ENCODE measurements around the gene TASL. TPM values are rescaled to one million over a fixed set of nuclear protein-coding genes. Genes with fewer than 3 reads are reported as not detected.
"Not testable (repeated sequence)": the region's sequence is repeated elsewhere in the genome, so short reads cannot be mapped to it uniquely, and the experiment has no call there.

TASL gene
- total RNA-seq, 1 donor from 2014 or later, result not detected

- TF ChIP-seq, protein P1, sequence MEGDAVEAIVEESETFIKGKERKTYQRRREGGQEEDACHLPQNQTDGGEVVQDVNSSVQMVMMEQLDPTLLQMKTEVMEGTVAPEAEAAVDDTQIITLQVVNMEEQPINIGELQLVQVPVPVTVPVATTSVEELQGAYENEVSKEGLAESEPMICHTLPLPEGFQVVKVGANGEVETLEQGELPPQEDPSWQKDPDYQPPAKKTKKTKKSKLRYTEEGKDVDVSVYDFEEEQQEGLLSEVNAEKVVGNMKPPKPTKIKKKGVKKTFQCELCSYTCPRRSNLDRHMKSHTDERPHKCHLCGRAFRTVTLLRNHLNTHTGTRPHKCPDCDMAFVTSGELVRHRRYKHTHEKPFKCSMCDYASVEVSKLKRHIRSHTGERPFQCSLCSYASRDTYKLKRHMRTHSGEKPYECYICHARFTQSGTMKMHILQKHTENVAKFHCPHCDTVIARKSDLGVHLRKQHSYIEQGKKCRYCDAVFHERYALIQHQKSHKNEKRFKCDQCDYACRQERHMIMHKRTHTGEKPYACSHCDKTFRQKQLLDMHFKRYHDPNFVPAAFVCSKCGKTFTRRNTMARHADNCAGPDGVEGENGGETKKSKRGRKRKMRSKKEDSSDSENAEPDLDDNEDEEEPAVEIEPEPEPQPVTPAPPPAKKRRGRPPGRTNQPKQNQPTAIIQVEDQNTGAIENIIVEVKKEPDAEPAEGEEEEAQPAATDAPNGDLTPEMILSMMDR (IDR thresholded peaks at IDR 0.05; ENCODE audit: insufficient read depth, low read length, severe bottlenecking), result no peak
- no peak for DNase-seq (ENCODE audit: low read depth)
- no peak for FAIRE-seq
Measured at GRCh38 chrX:30572004-30572403, 5.6 kb downstream of the TASL start.

GRCh38 chrX:30570505-30570904, 7.1 kb downstream of the TASL start:
- DNase-seq (ENCODE audit: low read depth), result peak; percentile 5
- Histone ChIP-seq H3K27me3 (ENCODE audit: control insufficient read depth, insufficient read depth, low read length) (no peaks in the 10 kb centered on the region), H3K36me3 (ENCODE audit: control insufficient read depth, insufficient read depth, low read length) (no peaks in the 10 kb centered on the region), H3K4me3 (ENCODE audit: low read depth, low read length) (no peak overlapping the region)
- TF ChIP-seq, protein P1 (IDR thresholded peaks at IDR 0.05; ENCODE audit: insufficient read depth, low read length, severe bottlenecking), result peak; percentile 8
- no peak for FAIRE-seq

More at GRCh38 chrX:30572004-30572403, 5.6 kb downstream of the TASL start:
- Histone ChIP-seq H3K36me3 (ENCODE audit: control insufficient read depth, insufficient read depth, low read length) (no peaks in the 10 kb centered on the region), H3K4me3 (ENCODE audit: low read depth, low read length) (no peak overlapping the region), H3K27me3 (ENCODE audit: control insufficient read depth, insufficient read depth, low read length) (no peaks in the 10 kb centered on the region)

GRCh38 chrX:30568136-30568535, 9.4 kb downstream of the TASL start:
- DNase-seq (ENCODE audit: low read depth) (peak; percentile 27), FAIRE-seq (no peak)
- no peaks in the 10 kb centered on the region for H3K36me3 ChIP-seq (ENCODE audit: control insufficient read depth, insufficient read depth, low read length)
- no peaks in the 10 kb centered on the region for H3K27me3 ChIP-seq (ENCODE audit: control insufficient read depth, insufficient read depth, low read length)
- H3K4me3 ChIP-seq (ENCODE audit: low read depth, low read length), result no peak overlapping the region
- TF ChIP-seq, protein P1 (IDR thresholded peaks at IDR 0.05; ENCODE audit: insufficient read depth, low read length, severe bottlenecking), result no peak

DNA sequence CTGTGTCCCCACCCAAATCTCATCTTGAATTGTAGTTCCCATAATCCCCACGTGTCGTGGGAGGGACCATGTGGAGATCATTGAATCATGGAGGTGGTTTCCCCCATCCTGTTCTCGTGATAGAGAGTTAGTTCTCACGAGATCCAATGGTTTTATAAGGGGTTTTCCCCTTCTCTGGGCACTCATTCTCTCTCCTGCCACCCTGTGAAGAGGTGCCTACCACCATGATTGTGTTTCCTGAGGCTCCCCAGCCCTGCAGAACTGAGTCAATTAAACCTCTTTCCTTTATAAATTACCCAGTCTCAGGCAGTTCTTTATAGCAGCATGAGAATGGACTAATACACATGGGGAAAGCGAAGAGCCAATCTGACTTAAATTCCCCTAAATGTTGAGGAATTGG, 14.5 kb downstream of the TASL start:
- not testable (repeated sequence) for H3K27me3 ChIP-seq (ENCODE audit: control insufficient read depth, insufficient read depth, low read length); DNase-seq (ENCODE audit: low read depth); H3K4me3 ChIP-seq (ENCODE audit: low read depth, low read length); H3K36me3 ChIP-seq (ENCODE audit: control insufficient read depth, insufficient read depth, low read length); FAIRE-seq

DNA sequence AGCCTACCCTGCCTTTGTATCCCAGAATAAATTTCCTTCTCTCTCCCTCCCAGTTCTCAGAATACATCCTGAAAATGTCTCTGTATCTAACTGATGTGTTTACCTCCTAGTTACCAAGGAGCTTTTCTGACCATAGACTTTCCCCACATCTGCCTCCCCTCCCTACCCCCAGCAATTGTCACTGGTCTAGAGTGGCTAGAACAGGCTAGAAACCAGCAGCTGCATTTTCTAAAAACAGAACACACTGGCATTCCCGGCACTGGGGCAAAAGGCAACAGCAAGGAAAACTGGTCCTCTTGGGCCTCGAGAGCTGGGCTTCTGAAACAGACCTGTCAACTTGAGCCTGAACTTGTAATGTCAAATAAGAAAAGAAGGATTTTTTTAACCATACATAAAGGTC, 16.4 kb downstream of the TASL start:
- FAIRE-seq, result no peak

GRCh38 chrX:30538271-30538670, 39.3 kb downstream of the TASL start:
- TF ChIP-seq, protein P1 (IDR thresholded peaks at IDR 0.05; ENCODE audit: insufficient read depth, low read length, severe bottlenecking), result no peak
- H3K27me3 ChIP-seq (ENCODE audit: control insufficient read depth, insufficient read depth, low read length), result no peaks in the 10 kb centered on the region
- FAIRE-seq (peak; percentile 23), DNase-seq (ENCODE audit: low read depth) (no peak)
- no peaks in the 10 kb centered on the region for H3K36me3 ChIP-seq (ENCODE audit: control insufficient read depth, insufficient read depth, low read length)
- no peak overlapping the region for H3K4me3 ChIP-seq (ENCODE audit: low read depth, low read length)

More for the DNA sequence above, 16.4 kb downstream of the TASL start:
- Histone ChIP-seq H3K4me3 (ENCODE audit: low read depth, low read length) (no peak overlapping the region), H3K27me3 (ENCODE audit: control insufficient read depth, insufficient read depth, low read length) (no peaks in the 10 kb centered on the region), H3K36me3 (ENCODE audit: control insufficient read depth, insufficient read depth, low read length) (no peaks in the 10 kb centered on the region)
- TF ChIP-seq, protein P1 (IDR thresholded peaks at IDR 0.05; ENCODE audit: insufficient read depth, low read length, severe bottlenecking), result no peak
- DNase-seq (ENCODE audit: low read depth), result no peak
